ENCODE data around the gene PRKAG2. TPM values are rescaled to one million over a fixed set of nuclear protein-coding genes. Genes with fewer than 3 reads are reported as not detected.

The PRKAG2 gene
- total RNA-seq, 1 donor from 2014 or later, result 20.6 TPM

- Mint-ChIP-seq H3K9me3 (ENCODE audit: low read depth) (peaks cover 3% of the 10 kb centered on the region), H3K27me3 (peaks cover 42% of the 10 kb centered on the region), H3K4me1 (ENCODE audit: low read depth) (peaks cover 8% of the 10 kb centered on the region), H3K27ac (no peak overlapping the region), H3K36me3 (ENCODE audit: insufficient read depth) (no peaks in the 10 kb centered on the region), H3K4me3 (ENCODE audit: low read depth) (no peak overlapping the region)
- DNase-seq (ENCODE audit: low spot score, unreplicated experiment), result no peak
- no peak for TF ChIP-seq CTCF (IDR thresholded peaks at IDR 0.05; ENCODE audit: unreplicated experiment)
Observed at GRCh38 chr7:151804756-151805155, 72.2 kb downstream of the PRKAG2 start.

- peaks cover 8% of the 10 kb centered on the region for H3K4me1 Mint-ChIP-seq (ENCODE audit: low read depth)
- peaks cover 40% of the 10 kb centered on the region for H3K27me3 Mint-ChIP-seq
- no peaks in the 10 kb centered on the region for H3K36me3 Mint-ChIP-seq (ENCODE audit: insufficient read depth)
- no peak for TF ChIP-seq CTCF (IDR thresholded peaks at IDR 0.05; ENCODE audit: unreplicated experiment)
- no peak overlapping the region for H3K27ac Mint-ChIP-seq
- H3K9me3 Mint-ChIP-seq (ENCODE audit: low read depth), result peaks cover 3% of the 10 kb centered on the region
- no peak for DNase-seq (ENCODE audit: low spot score, unreplicated experiment)
- no peak overlapping the region for H3K4me3 Mint-ChIP-seq (ENCODE audit: low read depth)
Observed at GRCh38 chr7:151803841-151804240, 73.1 kb downstream of the PRKAG2 start.

GRCh38 chr7:151802469-151802846 lies 74.5 kb downstream of the PRKAG2 start:
- no peaks in the 10 kb centered on the region for H3K36me3 Mint-ChIP-seq (ENCODE audit: insufficient read depth)
- no peak for TF ChIP-seq CTCF (IDR thresholded peaks at IDR 0.05; ENCODE audit: unreplicated experiment)

GRCh38 chr7:151801782-151802468 lies 75.0 kb downstream of the PRKAG2 start:
- Mint-ChIP-seq H3K9me3 (ENCODE audit: low read depth) (peaks cover 3% of the 10 kb centered on the region), H3K36me3 (ENCODE audit: insufficient read depth) (no peaks in the 10 kb centered on the region), H3K27me3 (peaks cover 32% of the 10 kb centered on the region), H3K4me3 (ENCODE audit: low read depth) (no peak overlapping the region), H3K27ac (no peak overlapping the region), H3K4me1 (ENCODE audit: low read depth) (peaks cover 4% of the 10 kb centered on the region)
- TF ChIP-seq CTCF (IDR thresholded peaks at IDR 0.05; ENCODE audit: unreplicated experiment), result no peak
- no peak for DNase-seq (ENCODE audit: low spot score, unreplicated experiment)

More at GRCh38 chr7:151802469-151802846, 74.5 kb downstream of the PRKAG2 start:
- Mint-ChIP-seq H3K4me1 (ENCODE audit: low read depth) (peaks cover 4% of the 10 kb centered on the region), H3K9me3 (ENCODE audit: low read depth) (peaks cover 3% of the 10 kb centered on the region), H3K4me3 (ENCODE audit: low read depth) (no peak overlapping the region), H3K27me3 (peaks cover 36% of the 10 kb centered on the region), H3K27ac (no peak overlapping the region)
- DNase-seq (ENCODE audit: low spot score, unreplicated experiment), result no peak

- TF ChIP-seq CTCF (IDR thresholded peaks at IDR 0.05; ENCODE audit: unreplicated experiment), result no peak
- H3K27ac Mint-ChIP-seq, result no peak overlapping the region
- peaks cover 29% of the 10 kb centered on the region for H3K27me3 Mint-ChIP-seq
- no peak for DNase-seq (ENCODE audit: low spot score, unreplicated experiment)
- H3K4me3 Mint-ChIP-seq (ENCODE audit: low read depth), result no peak overlapping the region
- peaks cover 2% of the 10 kb centered on the region for H3K4me1 Mint-ChIP-seq (ENCODE audit: low read depth)
- H3K9me3 Mint-ChIP-seq (ENCODE audit: low read depth), result peaks cover 3% of the 10 kb centered on the region
- H3K36me3 Mint-ChIP-seq (ENCODE audit: insufficient read depth), result no peaks in the 10 kb centered on the region
Observed at GRCh38 chr7:151801291-151801690, 75.6 kb downstream of the PRKAG2 start.
